H1 (cell line): Measurements from ENCODE around the gene TMPRSS11E. TPM values are rescaled to one million over a fixed set of nuclear protein-coding genes. Genes with fewer than 3 reads are reported as not detected.

Experiments used
- BCL11A ChIP-seq, 2 experiments: IDR thresholded peaks; one replicate each; pipeline ENCODE4 v1.6.1; 2011; ENCODE audit warnings: low read depth in 2 of 2, low read length in 2 of 2, mild to moderate bottlenecking in 2 of 2
- BRCA1 ChIP-seq: IDR thresholded peaks from 2 replicates; pipeline ENCODE4 v1.6.1; 2012; ENCODE audit warnings: low read depth, low read length, improper control_type of control experiment
- EGR1 ChIP-seq: IDR thresholded peaks from 2 replicates; pipeline ENCODE4 v1.6.1; 2011; ENCODE audit warnings: low read depth, low read length, borderline replicate concordance
- KDM4A ChIP-seq: IDR thresholded peaks from one replicate; pipeline ENCODE4 v1.7.1; 2012; ENCODE audit warnings: low read depth, mild to moderate bottlenecking, moderate library complexity, low read length, inconsistent platforms; ENCODE audit not compliant: severe bottlenecking
- NANOG ChIP-seq: IDR thresholded peaks from 2 replicates; pipeline ENCODE4 v1.6.1; 2011; ENCODE audit warnings: low read length, low read depth, mild to moderate bottlenecking, inconsistent platforms; ENCODE audit not compliant: insufficient read depth, poor library complexity, severe bottlenecking
- RAD21 ChIP-seq, 2 experiments: IDR thresholded peaks in 1 of 2; conservative IDR thresholded peaks in 1 of 2; 2 replicates each; pipeline ENCODE4 v1.6.1; 2011; ENCODE audit warnings: low read depth in 2 of 2, low read length in 2 of 2, improper control_type of control experiment in 1 of 2, inconsistent platforms in 1 of 2, mild to moderate bottlenecking in 1 of 2, moderate library complexity in 1 of 2
- RNF2 ChIP-seq: fragments of 200-900, 300-1000 bp; sonication (generic); IDR thresholded peaks from 2 replicates; pipeline ENCODE4 v1.7.1; 2016; ENCODE audit warnings: borderline replicate concordance, low read depth, mild to moderate bottlenecking, antibody characterized with exemption, low read length; ENCODE audit not compliant: poor library complexity, severe bottlenecking; ENCODE audit errors: missing control alignments
- SAP30 ChIP-seq: fragments of 300-600 bp; sonication (generic); IDR thresholded peaks from 2 replicates; pipeline ENCODE4 v1.7.1; 2012; ENCODE audit warnings: low read length, moderate library complexity, mild to moderate bottlenecking, inconsistent platforms; ENCODE audit not compliant: insufficient read depth, insufficient replicate concordance
- TAF1 ChIP-seq: IDR thresholded peaks from 2 replicates; pipeline ENCODE4 v1.6.1; 2011; ENCODE audit warnings: mild to moderate bottlenecking, low read depth, low read length
- USF2 ChIP-seq: IDR thresholded peaks from 2 replicates; pipeline ENCODE4 v1.6.1; 2011; ENCODE audit warnings: low read length, improper control_type of control experiment
- YY1 ChIP-seq: IDR thresholded peaks from 2 replicates; pipeline ENCODE4 v1.6.1; 2011; ENCODE audit warnings: low read depth, mild to moderate bottlenecking, low read length
- polyA plus RNA-seq, 7 experiments: library from polyadenylated mRNA; depleted of rRNA in 3 of 7; stranded (reverse) in 5 of 7; unstranded in 2 of 7; fragments of >200 nt in 5 of 7; fragments of 200-250 nt in 2 of 7; gene quantifications; 1 replicate in 5 of 7; 2 replicates in 1 of 7; 4 replicates in 1 of 7; pipeline versions ENCODE4 v1.2.1 to v1.2.3, GENCODE V29; 2011 to 2013; ENCODE audit warnings: missing spikeins in 2 of 7, mixed read lengths in 2 of 7
- total RNA-seq: library from RNA; stranded (reverse); fragmentation: NEBNext Ultra II Directional; extraction: Animal tissue kit (Norgen Biotek cat#: 25700); gene quantifications from 2 replicates; pipeline ENCODE4 v1.2.1, GENCODE V29; 2021
- TF ChIP-seq, protein P1 (sequence below), 3 experiments: IDR thresholded peaks; 1 replicate in 2 of 3; 2 replicates in 1 of 3; pipeline versions ENCODE4 v1.5.1 to v1.6.1; 2011; ENCODE audit warnings: low read length in 3 of 3, mild to moderate bottlenecking in 3 of 3, inconsistent platforms in 2 of 3, low read depth in 1 of 3, moderate library complexity in 1 of 3; ENCODE audit not compliant: insufficient read depth in 1 of 3; ENCODE audit errors: control extremely low read depth in 1 of 3

Gene TMPRSS11E
- total and polyA plus RNA-seq, 2 of the 8 experiments (the other 6 are each of a cell fraction or from before 2014, with no cell fraction given), result 0.38 to 0.71 TPM

DNA sequence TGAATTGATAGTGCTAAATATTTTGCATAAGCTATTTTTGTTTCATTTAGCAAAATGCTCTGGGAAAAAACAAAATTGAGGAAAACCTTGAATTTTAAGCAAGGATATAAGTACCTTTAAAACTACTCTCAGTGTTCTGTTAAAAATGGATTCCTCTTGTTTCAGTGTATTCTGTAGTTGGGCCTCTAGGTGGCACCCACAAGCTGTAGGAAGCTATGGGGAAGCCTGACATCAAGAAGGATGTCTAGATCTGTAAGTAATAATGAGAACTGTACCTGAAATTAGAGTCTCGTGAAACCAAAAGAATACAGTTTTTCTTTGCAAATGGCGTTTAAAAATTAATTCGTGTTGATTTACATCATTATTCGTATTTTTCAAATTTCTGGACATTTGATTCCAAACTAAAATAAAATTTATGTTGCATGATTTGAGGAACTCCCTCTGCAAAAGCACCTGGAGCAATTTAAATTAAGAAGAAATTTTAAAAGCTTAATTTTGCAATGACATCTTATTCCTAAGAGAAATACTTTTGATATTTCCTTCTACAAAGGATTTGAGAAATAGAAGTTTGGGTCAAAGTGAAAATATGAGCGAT lies 51.2 kb downstream of the TMPRSS11E start (continued):
- TF ChIP-seq, protein P1, sequence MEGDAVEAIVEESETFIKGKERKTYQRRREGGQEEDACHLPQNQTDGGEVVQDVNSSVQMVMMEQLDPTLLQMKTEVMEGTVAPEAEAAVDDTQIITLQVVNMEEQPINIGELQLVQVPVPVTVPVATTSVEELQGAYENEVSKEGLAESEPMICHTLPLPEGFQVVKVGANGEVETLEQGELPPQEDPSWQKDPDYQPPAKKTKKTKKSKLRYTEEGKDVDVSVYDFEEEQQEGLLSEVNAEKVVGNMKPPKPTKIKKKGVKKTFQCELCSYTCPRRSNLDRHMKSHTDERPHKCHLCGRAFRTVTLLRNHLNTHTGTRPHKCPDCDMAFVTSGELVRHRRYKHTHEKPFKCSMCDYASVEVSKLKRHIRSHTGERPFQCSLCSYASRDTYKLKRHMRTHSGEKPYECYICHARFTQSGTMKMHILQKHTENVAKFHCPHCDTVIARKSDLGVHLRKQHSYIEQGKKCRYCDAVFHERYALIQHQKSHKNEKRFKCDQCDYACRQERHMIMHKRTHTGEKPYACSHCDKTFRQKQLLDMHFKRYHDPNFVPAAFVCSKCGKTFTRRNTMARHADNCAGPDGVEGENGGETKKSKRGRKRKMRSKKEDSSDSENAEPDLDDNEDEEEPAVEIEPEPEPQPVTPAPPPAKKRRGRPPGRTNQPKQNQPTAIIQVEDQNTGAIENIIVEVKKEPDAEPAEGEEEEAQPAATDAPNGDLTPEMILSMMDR (IDR thresholded peaks at IDR 0.05; ENCODE audit: control extremely low read depth in 1 of 3, insufficient read depth in 1 of 3, low read depth in 1 of 3, low read length in 3 of 3), result peak in 2 of 3 experiments; percentile 76 to 78; a peak in 3 of 4 replicates
- TF ChIP-seq RAD21 (IDR thresholded peaks at IDR 0.05 in 1 of 2, conservative IDR thresholded peaks at IDR 0.05 in 1 of 2; ENCODE audit: low read depth in 2 of 2, low read length in 2 of 2), result peak; percentile 97 to 99
- no peak for TF ChIP-seq KDM4A
- TF ChIP-seq RNF2, result no peak
- TF ChIP-seq TAF1, result no peak
- TF ChIP-seq BCL11A (IDR thresholded peaks at IDR 0.05; ENCODE audit: low read depth in 2 of 2, low read length in 2 of 2), result no peak
- TF ChIP-seq EGR1, result no peak
- peak; percentile 52; the same call in 1 of the 2 replicates for TF ChIP-seq YY1
- peak; percentile 8 for TF ChIP-seq NANOG
- TF ChIP-seq USF2, result no peak
- TF ChIP-seq SAP30, result no peak
- TF ChIP-seq BRCA1, result no peak
